Mesenchymal stem cell (in vitro differentiated cells and primary cell): Measurements from ENCODE around the gene CCT8L2.
A peak's percentile ranks its signal among the peaks of the same experiment; 100 is the strongest.
"Not testable (repeated sequence)": the region's sequence is repeated elsewhere in the genome, so short reads cannot be mapped to it uniquely, and the experiment has no call there.

Source experiments
- DNase-seq: peaks from one replicate; pipeline ENCODE4 v3.0.0-alpha.2; 2013
- H2AFZ ChIP-seq: one replicate; pipeline ENCODE4 v1.6.1; 2013; ENCODE audit warnings: low read depth, mild to moderate bottlenecking, control low read depth, inconsistent platforms, low read length, moderate library complexity
- H2AK5ac ChIP-seq: 2 replicates; pipeline ENCODE4 v1.6.1; 2013; ENCODE audit warnings: low read length, moderate library complexity, mild to moderate bottlenecking, inconsistent platforms; ENCODE audit not compliant: severe bottlenecking
- H2BK120ac ChIP-seq: one replicate; pipeline ENCODE4 v1.6.1; 2013; ENCODE audit warnings: low read depth, mild to moderate bottlenecking, inconsistent platforms, low read length, moderate library complexity
- H2BK12ac ChIP-seq, 2 experiments: one replicate each; pipeline ENCODE4 v1.6.1; 2013; ENCODE audit warnings: inconsistent platforms in 2 of 2, low read length in 2 of 2, mild to moderate bottlenecking in 2 of 2, moderate library complexity in 2 of 2, control low read depth in 1 of 2
- H2BK15ac ChIP-seq: one replicate; pipeline ENCODE4 v1.6.1; 2013; ENCODE audit warnings: mild to moderate bottlenecking, low read depth, inconsistent platforms; ENCODE audit not compliant: poor library complexity, severe bottlenecking
- H2BK5ac ChIP-seq: 2 replicates; pipeline ENCODE4 v1.6.1; 2013; ENCODE audit warnings: low read depth, mild to moderate bottlenecking, low read length, control low read depth, inconsistent platforms; ENCODE audit not compliant: poor library complexity, severe bottlenecking
- H3K14ac ChIP-seq, 2 experiments: one replicate each; pipeline ENCODE4 v1.6.1; 2013; ENCODE audit warnings: inconsistent platforms in 2 of 2, low read length in 2 of 2, control low read depth in 1 of 2, mild to moderate bottlenecking in 1 of 2, moderate library complexity in 1 of 2
- H3K18ac ChIP-seq, 2 experiments: one replicate each; pipeline ENCODE4 v1.6.1; 2013; ENCODE audit warnings: inconsistent platforms in 2 of 2, low read length in 2 of 2, control low read depth in 1 of 2, low read depth in 1 of 2, mild to moderate bottlenecking in 1 of 2
- H3K23ac ChIP-seq, 2 experiments: one replicate each; pipeline ENCODE4 v1.6.1; 2013; ENCODE audit warnings: inconsistent platforms in 2 of 2, low read length in 2 of 2, mild to moderate bottlenecking in 2 of 2, moderate library complexity in 2 of 2, control low read depth in 1 of 2
- H3K27ac ChIP-seq: 2 replicates; pipeline ENCODE4 v1.5.1; 2013; ENCODE audit warnings: mild to moderate bottlenecking, moderate library complexity, low read length, control low read depth, inconsistent platforms; ENCODE audit not compliant: poor library complexity, severe bottlenecking
- H3K27me3 ChIP-seq, 2 experiments: 2 replicates each; pipeline versions ENCODE4 v1.6.1 to v1.7.0; 2013; ENCODE audit warnings: low read length in 2 of 2, mild to moderate bottlenecking in 2 of 2, moderate library complexity in 2 of 2, control low read depth in 1 of 2, inconsistent platforms in 1 of 2; ENCODE audit not compliant: control insufficient read depth in 1 of 2, insufficient read depth in 1 of 2
- H3K36me3 ChIP-seq, 2 experiments: 2 replicates each; pipeline versions ENCODE4 v1.6.1 to v1.7.0; 2013; ENCODE audit warnings: low read length in 2 of 2, control low read depth in 1 of 2, inconsistent platforms in 1 of 2, low read depth in 1 of 2, mild to moderate bottlenecking in 1 of 2; ENCODE audit not compliant: insufficient read depth in 2 of 2, control insufficient read depth in 1 of 2
- H3K4ac ChIP-seq, 2 experiments: one replicate each; pipeline ENCODE4 v1.6.1; 2013; ENCODE audit warnings: inconsistent platforms in 2 of 2, low read length in 2 of 2, mild to moderate bottlenecking in 2 of 2, moderate library complexity in 2 of 2, control low read depth in 1 of 2, low read depth in 1 of 2
- H3K4me1 ChIP-seq: 2 replicates; pipeline ENCODE4 v1.6.1; 2013; ENCODE audit warnings: low read depth, low read length, control low read depth; ENCODE audit not compliant: control insufficient read depth, insufficient read depth
- H3K4me2 ChIP-seq: 2 replicates; pipeline ENCODE4 v1.6.1; 2013; ENCODE audit warnings: low read length, mild to moderate bottlenecking, inconsistent platforms; ENCODE audit not compliant: poor library complexity, severe bottlenecking
- H3K4me3 ChIP-seq, 2 experiments: 2 replicates each; pipeline versions ENCODE4 v1.5.1 to v1.7.0; 2013; ENCODE audit warnings: low read length in 2 of 2, mild to moderate bottlenecking in 2 of 2, control low read depth in 1 of 2, low read depth in 1 of 2; ENCODE audit not compliant: insufficient read depth in 1 of 2
- H3K79me1 ChIP-seq: replicated peaks from 2 replicates; pipeline ENCODE4 v1.6.1; 2013; ENCODE audit warnings: mild to moderate bottlenecking, control low read depth, low read length, inconsistent platforms; ENCODE audit not compliant: poor library complexity, severe bottlenecking
- H3K9ac ChIP-seq: 2 replicates; pipeline ENCODE4 v1.7.0; 2013; ENCODE audit warnings: mild to moderate bottlenecking, low read length, moderate library complexity
- H3K9me3 ChIP-seq: 2 replicates; pipeline ENCODE4 v1.7.0; 2013; ENCODE audit warnings: mild to moderate bottlenecking, low read length; ENCODE audit not compliant: control insufficient read depth
- H4K8ac ChIP-seq: one replicate; pipeline ENCODE4 v1.6.1; 2013; ENCODE audit warnings: inconsistent platforms, mild to moderate bottlenecking, low read length, moderate library complexity
- H4K91ac ChIP-seq: one replicate; pipeline ENCODE4 v1.6.1; 2013; ENCODE audit warnings: mild to moderate bottlenecking, low read length, inconsistent platforms
- WGBS: methylation state at CpG from one replicate; pipeline ENCODE4 v1.1.7; 2013; ENCODE audit warnings: mixed read lengths; 5-methylcytosine and 5-hydroxymethylcytosine counted together

The CCT8L2 gene

GRCh38 chr22:16603770-16604242, 11.2 kb upstream of the CCT8L2 start:
- not testable (repeated sequence) for H2AFZ ChIP-seq, H3K27ac ChIP-seq, DNase-seq, H3K9me3 ChIP-seq, H3K27me3 ChIP-seq, H2BK15ac ChIP-seq, H3K79me1 ChIP-seq, H2BK5ac ChIP-seq, H3K36me3 ChIP-seq, H3K4me2 ChIP-seq, H2AK5ac ChIP-seq, H3K14ac ChIP-seq, H3K18ac ChIP-seq, H2BK12ac ChIP-seq, H3K4me1 ChIP-seq, H4K8ac ChIP-seq, H3K23ac ChIP-seq, H4K91ac ChIP-seq, H3K4ac ChIP-seq, H2BK120ac ChIP-seq
- Histone ChIP-seq H3K9ac (peak overlapping the region; percentile 81), H3K4me3 (peak overlapping the region in 1 of 2 experiments; percentile 80)
- WGBS, result no CpG with 5 or more reads among the region's 9 CpGs

- Histone ChIP-seq H3K4me2 (no peak overlapping the region), H3K79me1 (no peaks in the 10 kb centered on the region), H2AFZ (no peak overlapping the region), H4K8ac (no peak overlapping the region), H3K14ac (no peak overlapping the region), H3K27ac (no peak overlapping the region), H3K18ac (no peak overlapping the region), H3K4me1 (no peaks in the 10 kb centered on the region), H2BK15ac (no peak overlapping the region), H3K4ac (no peak overlapping the region), H3K4me3 (peak overlapping the region in 1 of 2 experiments; percentile 80), H3K9ac (peak overlapping the region; percentile 81), H2BK5ac (no peak overlapping the region), H4K91ac (no peak overlapping the region), H3K27me3 (no peaks in the 10 kb centered on the region), H3K9me3 (no peaks in the 10 kb centered on the region), H3K36me3 (no peaks in the 10 kb centered on the region), H2BK12ac (no peak overlapping the region), H2BK120ac (no peak overlapping the region), H3K23ac (no peak overlapping the region), H2AK5ac (no peak overlapping the region)
- no peak for DNase-seq
- 83% methylated on average over 1 of the region's 6 CpGs for WGBS
Measured at GRCh38 chr22:16603448-16603768, 10.8 kb upstream of the CCT8L2 start.

- not testable (repeated sequence) for H3K4me2 ChIP-seq, H2BK5ac ChIP-seq, H3K4ac ChIP-seq, H2BK120ac ChIP-seq, H3K79me1 ChIP-seq, H2BK12ac ChIP-seq, H2AK5ac ChIP-seq, H3K23ac ChIP-seq, H4K91ac ChIP-seq, H3K4me1 ChIP-seq, H3K14ac ChIP-seq, H2AFZ ChIP-seq, DNase-seq, H4K8ac ChIP-seq, H3K36me3 ChIP-seq, H3K27ac ChIP-seq, H3K9me3 ChIP-seq, H3K18ac ChIP-seq, H2BK15ac ChIP-seq, H3K27me3 ChIP-seq
- H3K4me3 ChIP-seq, result peak overlapping the region in 1 of 2 experiments; percentile 80
- H3K9ac ChIP-seq, result peak overlapping the region; percentile 81
- WGBS, result 87% methylated on average over 29 of the region's 33 CpGs
Measured at GRCh38 chr22:16602728-16603447, 10.3 kb upstream of the CCT8L2 start.

GRCh38 chr22:16602224-16602727, 9.7 kb upstream of the CCT8L2 start:
- Histone ChIP-seq H3K4me3 (peak overlapping the region in 1 of 2 experiments; percentile 80), H3K9ac (peak overlapping the region; percentile 81)
- not testable (repeated sequence) for H4K91ac ChIP-seq, H2BK120ac ChIP-seq, DNase-seq, H3K4ac ChIP-seq, H2BK5ac ChIP-seq, H3K27me3 ChIP-seq, H3K23ac ChIP-seq, H3K9me3 ChIP-seq, H3K4me1 ChIP-seq, H3K27ac ChIP-seq, H2BK15ac ChIP-seq, H4K8ac ChIP-seq, H3K4me2 ChIP-seq, H2BK12ac ChIP-seq, H2AK5ac ChIP-seq, H3K79me1 ChIP-seq, H3K18ac ChIP-seq, H3K36me3 ChIP-seq, H2AFZ ChIP-seq, H3K14ac ChIP-seq
- 95% methylated on average over 46 of the region's 70 CpGs for WGBS
